GM08714 (cell line): ENCODE data around the gene SMIM7.

Experiments used
- H3K4me3 ChIP-seq: fragments of 200-500 bp; sonication (Bioruptor generic); 2 replicates; pipeline ENCODE4 v1.5.1; 2014; ENCODE audit warnings: mild to moderate bottlenecking, low read length, inconsistent platforms
- ZNF274 ChIP-seq: IDR thresholded peaks from 2 replicates; pipeline ENCODE4 v1.6.1; 2012; ENCODE audit warnings: mild to moderate bottlenecking, low read depth, low read length

SMIM7 gene

DNA sequence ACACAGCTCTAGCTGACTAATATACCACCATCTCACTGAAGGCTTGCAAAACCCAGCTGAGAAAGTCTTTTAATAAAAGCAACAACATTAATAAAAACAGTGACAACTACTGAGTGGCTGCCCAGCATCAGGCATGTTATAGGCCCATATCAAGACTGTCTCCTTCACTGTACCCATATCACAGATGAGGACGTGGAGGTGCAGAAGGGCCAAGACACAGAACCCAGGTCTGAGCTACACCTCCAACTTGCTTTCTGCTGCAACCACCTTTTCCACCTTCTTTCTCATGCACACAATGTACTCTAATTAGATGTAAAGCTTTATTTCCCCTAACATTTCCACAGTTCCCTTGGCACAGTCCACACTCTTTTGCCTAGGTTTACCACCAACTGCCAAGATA, 21.3 kb downstream of the SMIM7 start:
- H3K4me3 ChIP-seq: no peak overlapping the region
- TF ChIP-seq ZNF274: no peak

DNA sequence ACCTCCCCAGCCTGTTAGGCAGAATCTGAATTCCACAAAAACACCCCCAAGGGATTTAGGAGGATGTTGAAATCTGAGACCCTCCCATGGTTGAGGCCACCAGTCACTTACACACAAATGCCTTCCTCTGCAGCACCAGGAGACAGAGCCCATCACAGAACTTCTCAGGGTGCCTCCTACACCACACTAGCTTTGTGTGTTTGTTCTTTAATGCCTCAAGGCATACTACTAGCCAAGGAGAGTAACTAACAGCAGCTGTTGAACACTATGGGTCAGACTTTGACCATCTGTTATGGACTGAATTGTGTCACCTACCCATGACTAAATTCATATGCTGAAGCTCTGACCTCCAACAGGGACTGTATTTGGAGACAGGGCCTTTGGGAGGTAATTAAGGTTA, 22.4 kb downstream of the SMIM7 start:
- TF ChIP-seq ZNF274: no peak
- no peak overlapping the region for H3K4me3 ChIP-seq

DNA sequence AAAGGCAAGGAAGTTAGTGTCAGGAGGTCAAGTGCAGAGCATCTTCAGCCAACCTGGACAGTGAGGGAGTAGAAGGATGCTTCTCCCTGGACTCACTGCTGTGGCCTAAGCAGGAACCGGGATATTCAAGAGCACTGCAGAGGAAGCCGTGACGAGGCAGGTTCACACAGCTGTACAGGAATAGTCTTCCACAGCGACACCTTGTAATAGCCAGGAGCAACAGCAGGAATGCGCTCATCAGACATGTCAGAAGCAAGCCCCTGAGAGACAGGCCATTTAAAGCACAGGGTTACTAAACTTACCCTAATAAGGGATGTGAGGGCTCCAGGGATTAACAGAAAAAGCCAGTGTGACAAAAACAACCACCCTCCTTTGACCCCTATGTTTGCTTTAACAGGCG, 28.5 kb downstream of the SMIM7 start:
- no peak overlapping the region for H3K4me3 ChIP-seq
- no peak for TF ChIP-seq ZNF274

DNA sequence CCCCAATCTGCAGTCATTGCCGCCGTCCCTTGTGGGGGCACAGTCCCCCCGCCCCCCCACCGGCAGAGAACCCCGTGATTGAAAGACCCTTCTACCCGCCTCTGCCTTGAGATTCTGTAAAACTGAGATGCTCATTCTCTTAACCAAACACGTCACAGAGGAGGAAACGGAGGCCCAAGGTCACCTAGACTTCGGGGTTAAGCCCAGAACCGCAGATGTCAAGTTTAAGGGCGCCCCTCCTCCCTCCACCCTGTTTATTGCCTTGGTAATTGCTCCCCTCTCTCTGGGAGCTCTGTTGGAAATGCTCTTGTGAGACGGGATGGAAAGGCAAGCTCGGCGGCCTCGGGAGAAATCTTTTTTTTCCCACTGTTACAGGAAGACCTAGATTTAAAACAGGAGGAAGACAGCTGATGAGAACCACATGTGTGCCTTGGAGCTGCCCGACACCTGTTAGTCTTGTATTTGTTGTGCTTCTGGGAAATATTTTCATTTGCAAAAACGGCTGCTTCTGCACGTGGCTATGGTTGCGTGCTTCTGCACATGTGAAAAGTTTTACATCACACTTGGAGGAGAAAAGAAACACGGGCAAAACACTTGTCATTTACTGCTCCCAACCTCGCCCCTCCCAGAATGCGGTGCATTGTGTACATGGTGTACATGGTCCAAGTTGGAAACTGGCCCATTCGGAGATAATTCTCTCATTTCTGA, 30.8 kb downstream of the SMIM7 start:
- H3K4me3 ChIP-seq: peak overlapping the region; percentile 83
- TF ChIP-seq ZNF274: no peak

DNA sequence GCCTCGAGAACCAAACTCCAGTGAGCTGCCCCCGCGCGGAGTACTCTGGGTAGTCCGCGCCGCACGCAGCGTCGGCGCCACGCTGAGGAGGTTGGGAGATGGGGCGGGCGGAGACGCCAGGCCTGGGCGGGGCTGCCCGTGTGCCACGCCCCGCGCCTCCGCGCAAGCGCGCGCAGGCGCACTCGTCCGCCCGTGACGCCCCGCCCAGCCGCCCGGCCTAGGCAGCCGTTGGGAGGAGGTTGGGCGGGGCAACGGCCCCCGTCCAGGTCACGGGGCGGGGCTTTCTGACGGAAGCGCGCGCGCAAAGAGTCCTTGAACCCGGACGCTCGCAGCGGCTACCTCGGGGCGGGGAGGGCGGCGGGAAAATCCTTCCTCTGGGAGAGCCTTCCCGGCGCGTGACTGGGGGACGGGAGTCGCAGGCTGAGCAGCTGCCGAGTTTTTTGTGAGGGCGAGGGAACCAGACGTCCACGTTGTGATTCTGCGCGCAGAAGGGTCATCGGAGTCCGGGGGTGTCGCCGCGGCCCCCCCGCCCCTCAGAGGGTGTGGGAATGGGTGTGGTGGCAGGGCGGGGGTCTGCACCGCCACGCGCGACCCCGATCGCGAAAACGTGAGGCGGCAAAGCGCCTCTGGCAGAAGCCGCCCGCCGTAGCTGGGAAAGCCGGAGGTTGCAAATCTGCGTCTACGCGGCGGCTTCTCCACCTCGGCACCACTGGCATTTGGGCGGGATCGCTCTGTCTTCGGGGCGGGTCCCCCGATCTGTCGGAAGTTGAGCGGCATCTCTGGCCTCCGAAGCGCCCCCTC, 31.6 kb downstream of the SMIM7 start, which contains the start of gene MED26:
TSS of gene MED26 (minus strand) at position 22 of the 801 bp plus-strand sequence. CDS start 261 bp downstream, outside the sequence.
- peak within 1 kb of the TSS; percentile 94 for H3K4me3 ChIP-seq
- TF ChIP-seq ZNF274: no peak

DNA sequence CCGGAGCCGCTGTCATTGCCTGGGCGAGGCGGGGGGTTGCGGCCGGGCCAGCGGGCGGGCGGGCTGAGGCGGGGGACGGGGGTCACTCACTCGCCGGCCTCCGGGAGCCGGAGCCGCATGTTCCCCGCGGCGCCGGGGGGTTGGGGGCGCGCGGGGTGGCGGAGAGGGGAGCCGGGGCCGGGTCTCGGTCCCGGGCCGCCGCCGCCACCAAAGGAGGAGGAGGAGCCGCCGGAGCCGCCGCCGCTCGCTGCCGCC, 32.1 kb downstream of the SMIM7 start:
- TF ChIP-seq ZNF274: no peak
- peak overlapping the region; percentile 94 for H3K4me3 ChIP-seq

DNA sequence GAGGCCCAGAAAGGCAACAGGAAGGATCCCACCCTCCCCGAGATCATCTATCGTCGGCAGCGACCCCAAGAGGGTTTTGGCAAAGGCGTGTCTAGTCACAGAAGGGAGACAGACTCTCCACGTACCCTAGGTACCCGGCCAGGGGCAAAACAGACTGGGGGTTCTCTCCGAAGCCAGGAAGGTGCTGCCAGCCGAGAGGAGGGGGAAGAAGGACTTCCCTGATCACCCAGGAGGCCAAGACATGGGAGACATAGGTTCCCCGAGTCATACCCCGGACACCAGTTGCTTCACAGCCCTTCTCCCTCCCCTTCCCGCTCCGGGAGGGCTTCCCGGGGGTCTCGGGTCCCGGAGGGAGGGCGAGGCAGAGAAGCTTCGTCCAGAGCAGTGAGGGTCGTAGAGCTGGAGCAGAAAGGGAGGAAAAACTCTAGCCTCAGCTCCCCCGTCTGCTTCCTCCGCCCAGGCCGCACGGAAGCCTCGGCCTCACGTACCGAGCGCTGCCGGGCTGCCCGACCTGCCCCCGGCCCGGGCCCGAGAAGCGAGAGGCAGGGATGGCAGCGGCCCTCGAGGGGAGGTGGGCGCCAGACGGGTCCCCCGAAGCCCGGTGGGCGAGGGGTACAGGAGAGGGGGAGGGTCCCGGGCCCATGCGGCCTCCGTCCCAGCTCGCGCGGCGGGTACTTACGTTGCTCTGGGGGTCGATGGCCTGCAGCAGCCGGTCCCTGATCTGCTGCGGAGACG, 32.6 kb downstream of the SMIM7 start:
- H3K4me3 ChIP-seq: peak overlapping the region; percentile 94
- no peak for TF ChIP-seq ZNF274

DNA sequence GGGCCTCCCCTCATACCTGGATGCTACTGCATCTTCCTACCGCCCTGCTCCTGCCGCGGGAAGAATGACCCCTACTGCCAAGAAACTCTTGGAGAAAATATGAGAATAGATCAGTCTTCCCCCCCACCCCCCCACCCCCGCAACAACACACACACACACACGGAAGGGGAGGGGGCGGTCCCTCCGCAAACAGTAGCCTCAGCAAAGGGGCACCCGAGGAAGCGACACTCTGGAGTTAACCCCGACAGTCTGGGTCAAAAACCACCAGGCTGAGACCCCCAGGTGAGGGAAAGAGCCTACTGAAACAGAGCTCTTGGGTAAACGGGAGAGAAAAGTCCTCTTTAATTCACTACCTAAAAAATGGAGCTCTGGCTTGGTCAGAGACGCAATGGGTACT, 33.1 kb downstream of the SMIM7 start:
- H3K4me3 ChIP-seq: peak overlapping the region; percentile 94
- no peak for TF ChIP-seq ZNF274

DNA sequence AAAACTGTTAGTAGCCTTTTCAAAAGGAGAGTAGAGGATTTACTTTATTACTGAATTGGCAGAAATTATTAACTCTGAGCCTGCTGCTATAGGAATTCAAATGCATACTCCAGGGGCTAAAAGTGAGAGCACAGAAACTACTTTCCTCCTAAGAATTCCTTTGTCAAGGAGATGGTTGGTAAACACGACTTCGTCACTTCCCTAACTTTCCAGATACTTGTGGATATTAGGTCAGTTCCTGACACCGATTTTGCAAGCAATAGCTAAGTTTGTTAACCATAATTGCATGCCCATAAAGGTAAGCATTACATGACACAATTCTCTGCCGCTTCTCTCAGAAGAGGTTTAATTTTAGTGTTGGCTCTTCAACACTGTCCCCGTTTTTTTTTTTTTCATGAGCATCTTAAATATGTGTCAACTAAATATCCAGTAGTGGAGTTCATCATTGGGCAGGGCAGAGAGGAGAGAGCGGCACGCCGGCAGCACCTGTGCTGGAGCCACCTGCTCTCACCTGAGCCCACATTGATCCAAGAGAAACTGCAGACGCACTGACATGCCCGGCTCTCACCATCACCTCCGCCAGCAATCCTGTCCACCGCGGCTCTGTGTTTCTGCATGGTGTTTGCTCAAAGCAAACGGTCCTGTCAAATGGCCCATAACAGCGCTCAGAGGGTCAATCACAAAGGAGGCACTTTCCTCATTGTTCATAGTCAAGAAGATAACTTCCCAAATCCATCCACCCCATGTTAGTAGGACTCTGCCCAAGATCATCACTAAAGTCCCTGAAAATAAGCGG, 34.6 kb downstream of the SMIM7 start:
- no peak overlapping the region for H3K4me3 ChIP-seq
- TF ChIP-seq ZNF274: no peak

DNA sequence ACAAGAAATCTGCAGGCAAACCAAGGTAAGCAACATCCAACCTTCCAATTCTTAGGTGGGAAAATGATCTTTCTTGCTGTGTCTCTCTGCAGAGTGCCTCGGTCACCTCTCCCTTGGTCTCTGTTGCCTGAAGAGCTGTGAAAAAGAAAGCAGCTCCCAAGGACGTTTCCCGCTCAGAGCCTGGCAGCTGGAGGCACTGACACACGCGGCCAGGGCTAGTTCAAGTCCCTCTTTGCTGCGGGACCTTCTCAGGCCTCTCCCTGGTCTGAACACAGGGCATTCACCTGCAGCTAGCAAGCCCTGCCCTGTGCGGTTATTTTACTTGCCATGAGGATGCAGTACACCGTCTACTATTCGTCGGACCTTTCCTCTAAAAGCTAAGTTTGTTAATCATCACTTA, 35.7 kb downstream of the SMIM7 start:
- no peak overlapping the region for H3K4me3 ChIP-seq
- TF ChIP-seq ZNF274: no peak

DNA sequence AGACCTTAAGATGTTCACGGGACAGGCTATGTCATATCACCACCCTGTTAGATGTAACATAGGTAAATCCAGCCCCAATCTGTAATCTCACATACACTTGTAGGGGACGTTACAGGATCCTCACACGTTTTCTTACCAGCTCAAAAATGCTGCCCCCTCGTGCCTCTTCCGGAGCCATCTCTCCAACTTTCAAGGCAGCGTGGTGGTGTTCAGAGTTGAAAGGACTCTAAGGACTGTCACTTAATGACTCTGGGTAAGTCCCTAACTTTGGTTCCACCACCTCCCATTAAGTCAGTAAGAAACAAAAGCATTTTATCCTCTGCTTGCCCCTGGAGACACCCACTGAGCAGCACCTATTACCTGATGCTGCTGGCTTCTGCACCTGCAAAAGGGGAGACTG, 36.4 kb downstream of the SMIM7 start:
- no peak for TF ChIP-seq ZNF274
- no peak overlapping the region for H3K4me3 ChIP-seq

DNA sequence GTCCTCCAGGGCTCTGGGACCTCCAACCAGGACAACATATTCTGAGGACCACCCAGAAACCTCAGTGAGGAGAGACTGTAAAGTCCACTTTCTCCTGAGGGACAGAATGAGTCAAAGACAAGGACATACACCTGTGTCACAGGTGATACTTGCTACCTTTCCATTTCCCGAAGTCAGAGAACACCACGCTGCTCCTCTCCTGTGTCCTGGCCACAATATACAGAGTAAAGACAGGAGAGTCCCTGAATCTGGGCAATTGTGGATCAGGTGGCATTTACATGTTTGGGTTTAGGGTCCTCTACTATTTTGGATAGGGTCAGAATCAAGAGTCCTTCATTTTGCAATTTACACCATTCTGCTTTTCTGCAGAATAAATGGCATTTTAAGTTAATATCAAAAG, 36.9 kb downstream of the SMIM7 start:
- TF ChIP-seq ZNF274: no peak
- no peak overlapping the region for H3K4me3 ChIP-seq

DNA sequence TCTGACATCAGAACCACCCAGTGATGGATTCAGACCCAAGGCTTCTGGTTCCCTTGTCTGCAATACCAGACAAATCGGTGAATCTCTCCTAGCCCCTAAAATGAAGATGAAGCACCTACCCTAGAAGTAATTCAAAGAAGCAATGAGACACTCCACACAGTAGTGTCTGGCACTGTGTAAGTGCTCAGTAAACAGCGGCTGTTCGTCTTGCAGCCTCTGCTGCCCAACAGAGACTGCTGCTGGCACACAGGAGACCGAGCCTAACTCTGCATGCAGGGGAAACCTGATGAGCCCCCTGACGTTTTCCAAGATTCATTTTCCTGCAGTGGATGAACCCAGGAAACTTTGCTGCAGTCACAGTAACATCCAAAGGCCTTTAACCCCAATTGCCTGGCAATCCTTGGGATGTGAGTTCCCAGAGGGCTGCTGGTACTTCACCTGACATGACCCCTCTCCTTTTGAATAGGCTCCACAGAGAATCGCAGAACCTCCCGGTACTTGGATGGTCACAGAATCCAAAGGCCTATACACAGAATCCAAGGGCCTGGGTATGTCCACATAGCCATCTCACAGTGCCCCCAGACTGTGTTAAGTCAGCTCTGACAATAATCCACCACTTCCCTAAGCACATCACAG, 38.7 kb downstream of the SMIM7 start:
- H3K4me3 ChIP-seq: no peak overlapping the region
- TF ChIP-seq ZNF274: no peak

DNA sequence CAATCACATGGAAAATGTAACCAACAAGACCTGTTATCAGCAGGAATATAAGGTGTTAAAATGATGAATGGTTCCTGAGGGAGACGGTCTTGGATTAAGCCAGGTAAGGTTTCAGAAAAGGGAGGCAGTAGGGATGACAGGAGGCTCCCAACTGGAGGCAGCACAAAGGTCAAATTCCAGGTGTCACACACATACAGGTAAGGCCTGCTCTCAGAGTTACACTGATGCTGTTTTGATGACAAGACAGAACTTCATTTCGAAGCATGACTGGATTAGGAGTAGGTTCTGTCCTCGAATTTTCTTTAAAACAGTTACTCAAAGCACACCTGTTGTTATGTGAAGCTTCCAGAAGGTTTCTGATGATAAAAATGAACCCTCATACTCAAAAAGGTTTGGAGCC, 39.4 kb downstream of the SMIM7 start:
- no peak overlapping the region for H3K4me3 ChIP-seq
- TF ChIP-seq ZNF274: no peak
